Activated gamma-delta T cell treated with anti-CD3 and anti-CD28 coated beads, Interleukin-2, amount 50 U/mL, for 16 hours (primary cell): Measurements from ENCODE around the gene AGAP3.

Experiments used
- DNase-seq: peaks from one replicate; pipeline ENCODE4 v3.0.0-alpha.2; 2020; ENCODE audit warnings: low read depth

The AGAP3 gene

GRCh38 chr7:151187409-151188251 is 101.4 kb downstream of the AGAP3 start:
- DNase-seq = no peak

DNA sequence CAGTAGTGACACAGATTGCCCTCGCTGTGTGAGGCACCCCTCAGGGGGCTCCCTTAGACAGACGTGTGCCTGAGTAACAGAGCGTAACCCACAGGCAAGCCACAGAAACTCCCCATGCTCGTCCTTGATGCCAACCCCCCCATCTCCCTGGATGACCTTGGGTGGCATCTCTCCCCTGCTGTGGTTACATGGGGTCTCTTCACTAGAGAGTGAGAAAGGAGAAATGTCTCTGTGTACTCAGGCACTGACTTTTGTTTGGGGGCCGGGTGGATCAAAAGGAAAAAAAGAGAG is 101.9 kb downstream of the AGAP3 start:
- DNase-seq = no peak

DNA sequence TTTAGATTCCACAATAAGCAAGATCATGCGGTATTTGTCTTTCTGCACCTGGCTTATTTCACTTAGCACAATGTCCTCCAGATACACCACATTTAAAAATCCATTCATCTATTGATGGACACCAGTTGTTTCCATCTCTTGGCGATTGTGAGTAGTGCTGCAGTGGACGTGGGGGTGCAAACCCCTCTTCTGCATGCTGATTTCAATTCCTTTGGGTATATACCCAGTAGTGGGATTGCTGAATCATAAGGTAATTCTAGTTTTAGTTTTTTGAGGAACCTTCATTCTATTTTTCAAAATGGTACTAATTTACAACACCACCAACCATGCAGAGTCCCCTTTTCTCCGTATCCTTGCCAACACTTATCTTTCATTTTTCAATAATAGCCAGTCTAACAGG is 102.8 kb downstream of the AGAP3 start:
- no peak for DNase-seq

DNA sequence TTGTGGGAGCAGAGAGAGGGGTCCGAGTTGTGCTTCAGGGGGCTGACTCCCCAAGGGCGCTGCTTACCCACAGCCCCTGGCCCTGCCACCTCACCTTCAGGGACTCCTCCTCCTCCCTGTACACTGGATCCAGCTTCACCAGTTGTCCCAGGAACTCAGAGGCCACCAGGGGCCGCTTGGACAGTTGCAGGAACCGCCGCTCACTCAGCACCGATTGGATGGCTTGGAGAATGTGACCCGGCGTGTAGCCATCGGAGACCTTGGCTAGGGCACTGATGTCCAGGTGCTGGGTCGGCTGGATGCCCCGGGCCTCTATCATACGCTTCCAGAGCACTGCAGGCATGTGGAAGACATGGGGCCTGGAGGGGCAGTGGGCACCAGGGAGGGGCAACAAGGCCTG is 105.3 kb downstream of the AGAP3 start:
- DNase-seq = no peak

DNA sequence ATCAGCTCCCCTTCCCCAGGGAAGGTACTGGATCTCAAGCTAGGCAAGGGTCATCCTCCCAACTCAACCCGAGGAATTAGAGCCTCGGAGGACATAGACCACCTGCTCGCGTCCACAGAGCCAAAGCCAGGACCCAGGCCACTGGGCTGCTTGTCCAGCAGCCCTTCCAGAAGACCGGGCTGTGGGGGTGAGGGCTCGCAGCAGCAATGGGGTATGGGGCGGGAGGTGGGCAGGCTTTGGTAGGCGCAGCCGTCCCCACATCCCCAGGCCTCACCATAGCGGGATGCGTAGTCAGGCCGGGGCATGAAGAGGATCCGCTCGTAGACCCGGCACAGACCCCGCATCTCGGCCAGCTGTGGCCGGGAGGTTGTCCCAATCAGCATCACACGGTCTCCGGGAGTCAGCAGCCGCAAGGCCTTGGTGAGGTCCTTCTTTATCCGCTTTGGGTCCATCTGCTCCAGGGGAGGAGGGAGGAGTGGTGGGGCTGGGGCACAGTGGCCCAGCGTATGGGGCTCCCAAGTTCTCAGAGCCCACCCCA is 105.8 kb downstream of the AGAP3 start:
- DNase-seq = no peak

- no peak for DNase-seq
These were observed 107.1 kb downstream of the AGAP3 start for GRCh38 chr7:151193203-151193978.
